NB4 (cell line): ENCODE data around the gene CSNK1A1L.

Experiments used
- CTCF ChIP-seq: IDR thresholded peaks from one replicate; pipeline ENCODE4 v1.5.1; 2012; ENCODE audit warnings: low read depth, low read length
- MAX ChIP-seq: IDR thresholded peaks from 2 replicates; pipeline ENCODE4 v1.6.1; 2011; ENCODE audit warnings: low read depth, low read length

GRCh38 chr13:37097076-37097475 lies 8.4 kb downstream of the CSNK1A1L start:
- TF ChIP-seq CTCF (no peak), MAX (no peak)
